Measurements from ENCODE around the gene RAD18. TPM values are rescaled to one million over a fixed set of nuclear protein-coding genes. Genes with fewer than 3 reads are reported as not detected.

RAD18 gene
- total RNA-seq, 1 experiment from 2014 or later, result 42.5 TPM

DNA sequence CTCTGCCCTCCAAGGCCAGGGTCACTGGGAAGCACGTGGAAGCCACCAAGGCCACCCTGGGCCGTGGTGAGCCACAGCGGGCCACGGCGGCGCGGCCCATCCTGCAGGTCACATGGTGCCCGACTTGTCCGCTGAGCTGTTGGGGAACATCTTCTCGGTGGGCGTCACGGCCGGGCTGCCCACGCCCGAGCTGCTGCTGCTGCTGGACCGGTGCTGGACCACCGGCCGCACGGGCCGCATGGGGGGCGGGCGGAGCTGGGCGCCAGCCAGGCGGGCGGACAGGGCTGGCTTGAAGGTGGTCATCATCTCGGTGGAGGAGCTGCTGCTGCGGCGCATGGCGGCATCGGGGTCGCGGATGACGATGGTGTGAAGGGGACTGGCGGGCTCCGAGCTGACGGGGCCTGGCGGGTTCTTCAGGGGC is 22.1 kb upstream of the RAD18 start:
- intact Hi-C loops (cut with micrococcal nuclease; ENCODE audit: unreplicated experiment), result no loop called here
- TF ChIP-seq, protein P1, sequence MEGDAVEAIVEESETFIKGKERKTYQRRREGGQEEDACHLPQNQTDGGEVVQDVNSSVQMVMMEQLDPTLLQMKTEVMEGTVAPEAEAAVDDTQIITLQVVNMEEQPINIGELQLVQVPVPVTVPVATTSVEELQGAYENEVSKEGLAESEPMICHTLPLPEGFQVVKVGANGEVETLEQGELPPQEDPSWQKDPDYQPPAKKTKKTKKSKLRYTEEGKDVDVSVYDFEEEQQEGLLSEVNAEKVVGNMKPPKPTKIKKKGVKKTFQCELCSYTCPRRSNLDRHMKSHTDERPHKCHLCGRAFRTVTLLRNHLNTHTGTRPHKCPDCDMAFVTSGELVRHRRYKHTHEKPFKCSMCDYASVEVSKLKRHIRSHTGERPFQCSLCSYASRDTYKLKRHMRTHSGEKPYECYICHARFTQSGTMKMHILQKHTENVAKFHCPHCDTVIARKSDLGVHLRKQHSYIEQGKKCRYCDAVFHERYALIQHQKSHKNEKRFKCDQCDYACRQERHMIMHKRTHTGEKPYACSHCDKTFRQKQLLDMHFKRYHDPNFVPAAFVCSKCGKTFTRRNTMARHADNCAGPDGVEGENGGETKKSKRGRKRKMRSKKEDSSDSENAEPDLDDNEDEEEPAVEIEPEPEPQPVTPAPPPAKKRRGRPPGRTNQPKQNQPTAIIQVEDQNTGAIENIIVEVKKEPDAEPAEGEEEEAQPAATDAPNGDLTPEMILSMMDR (conservative IDR thresholded peaks at IDR 0.05; ENCODE audit: low read depth, low read length), result no peak
- no peak for TF ChIP-seq EZH2 (IDR thresholded peaks at IDR 0.05; ENCODE audit: borderline replicate concordance, low read depth, low read length, poor library complexity, severe bottlenecking)
- Histone ChIP-seq H3K4me1 (ENCODE audit: insufficient read depth, low read length, poor library complexity, severe bottlenecking) (no peaks in the 10 kb centered on the region), H3K4me3 (ENCODE audit: low read depth, low read length, poor library complexity, severe bottlenecking) (no peak overlapping the region), H3K9me3 (ENCODE audit: low read depth, low read length, poor library complexity, severe bottlenecking) (no peaks in the 10 kb centered on the region), H3K27me3 (replicated peaks; ENCODE audit: insufficient read depth, low read depth, low read length, poor library complexity) (peaks cover 20% of the 10 kb centered on the region), H3K27ac (ENCODE audit: low read depth, low read length, poor library complexity, severe bottlenecking) (no peak overlapping the region), H3K36me3 (ENCODE audit: insufficient read depth, low read length, poor library complexity, severe bottlenecking) (no peaks in the 10 kb centered on the region)
- ChIA-PET CTCF (no interaction called here), POLR2A (ENCODE audit: low non-redundant PET) (no interaction called here)
- no TSS peak for BruUV-seq (replicated peaks)
- no peak for DNase-seq (ENCODE audit: low spot score)

DNA sequence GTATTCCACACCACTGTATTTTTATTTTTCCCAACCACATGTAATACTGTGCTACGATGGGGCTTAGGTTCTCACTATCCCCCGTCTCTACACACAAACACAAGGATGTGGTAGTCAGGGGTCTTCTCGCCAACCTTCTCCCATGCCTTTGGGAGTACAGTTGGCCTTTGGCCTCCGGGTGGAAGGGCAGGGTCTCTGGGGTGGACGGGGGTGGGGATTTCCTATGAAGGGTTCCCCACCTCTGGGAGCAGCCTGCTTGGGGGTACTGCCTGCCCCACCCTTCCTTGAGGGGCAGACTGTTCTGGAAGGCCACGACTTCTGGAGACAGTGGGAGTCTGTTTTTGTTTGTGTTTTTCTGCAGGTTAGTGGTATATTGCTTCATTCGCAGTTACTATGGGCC is 21.3 kb upstream of the RAD18 start:
- no peak for TF ChIP-seq EZH2 (IDR thresholded peaks at IDR 0.05; ENCODE audit: borderline replicate concordance, low read depth, low read length, poor library complexity, severe bottlenecking)
- TF ChIP-seq, protein P1 (conservative IDR thresholded peaks at IDR 0.05; ENCODE audit: low read depth, low read length), result no peak
- intact Hi-C loops (cut with micrococcal nuclease; ENCODE audit: unreplicated experiment), result no loop called here
- Histone ChIP-seq H3K4me3 (ENCODE audit: low read depth, low read length, poor library complexity, severe bottlenecking) (no peak overlapping the region), H3K27me3 (replicated peaks; ENCODE audit: insufficient read depth, low read depth, low read length, poor library complexity) (peaks cover 29% of the 10 kb centered on the region), H3K9me3 (ENCODE audit: low read depth, low read length, poor library complexity, severe bottlenecking) (no peaks in the 10 kb centered on the region), H3K36me3 (ENCODE audit: insufficient read depth, low read length, poor library complexity, severe bottlenecking) (no peaks in the 10 kb centered on the region), H3K4me1 (ENCODE audit: insufficient read depth, low read length, poor library complexity, severe bottlenecking) (no peaks in the 10 kb centered on the region), H3K27ac (ENCODE audit: low read depth, low read length, poor library complexity, severe bottlenecking) (no peak overlapping the region)
- ChIA-PET CTCF (no interaction called here), POLR2A (ENCODE audit: low non-redundant PET) (no interaction called here)
- BruUV-seq (replicated peaks), result no TSS peak
- no peak for DNase-seq (ENCODE audit: low spot score)

- no peak for DNase-seq (ENCODE audit: low spot score)
- CTCF ChIA-PET, result no interaction called here
- no TSS peak for BruUV-seq (replicated peaks)
Measured at GRCh38 chr3:8984081-8984480, 20.8 kb upstream of the RAD18 start.

More at GRCh38 chr3:8984081-8984480, 20.8 kb upstream of the RAD18 start:
- POLR2A ChIA-PET (ENCODE audit: low non-redundant PET), result no interaction called here
- Histone ChIP-seq H3K4me3 (ENCODE audit: low read depth, low read length, poor library complexity, severe bottlenecking) (no peak overlapping the region), H3K36me3 (ENCODE audit: insufficient read depth, low read length, poor library complexity, severe bottlenecking) (no peaks in the 10 kb centered on the region), H3K9me3 (ENCODE audit: low read depth, low read length, poor library complexity, severe bottlenecking) (no peaks in the 10 kb centered on the region), H3K27me3 (replicated peaks; ENCODE audit: insufficient read depth, low read depth, low read length, poor library complexity) (peaks cover 32% of the 10 kb centered on the region), H3K4me1 (ENCODE audit: insufficient read depth, low read length, poor library complexity, severe bottlenecking) (no peaks in the 10 kb centered on the region), H3K27ac (ENCODE audit: low read depth, low read length, poor library complexity, severe bottlenecking) (no peak overlapping the region)
- TF ChIP-seq EZH2 (IDR thresholded peaks at IDR 0.05; ENCODE audit: borderline replicate concordance, low read depth, low read length, poor library complexity, severe bottlenecking), result no peak
- TF ChIP-seq, protein P1 (conservative IDR thresholded peaks at IDR 0.05; ENCODE audit: low read depth, low read length), result no peak
- intact Hi-C loops (cut with micrococcal nuclease; ENCODE audit: unreplicated experiment), result no loop called here
